Activated CD8-positive, alpha-beta T cell treated with anti-CD3 and anti-CD28 coated beads for 36 hours (primary cell): ENCODE data around the gene ASF1B. TPM values are rescaled to one million over a fixed set of nuclear protein-coding genes. Genes with fewer than 3 reads are reported as not detected.
A peak's percentile ranks its signal among the peaks of the same experiment; 100 is the strongest.

Experiments used
- ATAC-seq: fragments of 200-7000 bp; cut with Tn5 transposase; one replicate; pipeline ENCODE4 v1.10.0; 2021; ENCODE audit warnings: mild to moderate bottlenecking, moderate library complexity
- CTCF ChIA-PET: fragments of 350-600 bp; sonication (Branson Sonifier 250); formaldehyde crosslinking; loops from one replicate; lab custom pipeline; 2021; ENCODE audit warnings: antibody characterized with exemption; lab: Charles Lee
- POLR2A ChIA-PET: fragments of 350-600 bp; sonication (Branson Sonifier 250); formaldehyde crosslinking; loops from one replicate; lab custom pipeline; 2021; ENCODE audit warnings: antibody characterized with exemption; lab: Charles Lee
- DNase-seq: peaks from one replicate; pipeline ENCODE4 v3.0.0-alpha.2; 2020
- H3K27ac Mint-ChIP-seq: one replicate; pipeline ENCODE4 v1.8.0; 2021; ENCODE audit warnings: mild to moderate bottlenecking, mixed read lengths
- H3K27me3 Mint-ChIP-seq: one replicate; pipeline ENCODE4 v1.8.0; 2021; ENCODE audit warnings: mixed read lengths
- H3K36me3 Mint-ChIP-seq: one replicate; pipeline ENCODE4 v1.8.0; 2021; ENCODE audit warnings: low read depth, mixed read lengths
- H3K4me1 Mint-ChIP-seq: one replicate; pipeline ENCODE4 v1.8.0; 2021; ENCODE audit warnings: low read depth, mixed read lengths
- H3K4me3 Mint-ChIP-seq: one replicate; pipeline ENCODE4 v1.8.0; 2021; ENCODE audit warnings: mild to moderate bottlenecking, moderate library complexity, mixed read lengths
- H3K9me3 Mint-ChIP-seq: one replicate; pipeline ENCODE4 v1.8.0; 2021; ENCODE audit warnings: mixed read lengths
- intact Hi-C: fragments of 100-400 bp; cut with micrococcal nuclease; formaldehyde crosslinking; loops from one replicate; pipeline ENCODE4 v1.10.0; 2022
- total RNA-seq, 2 experiments: library from RNA; stranded (reverse); gene quantifications; one replicate each; pipeline ENCODE4 v1.2.3, GENCODE V29; 2021
- TF ChIP-seq, protein P1 (sequence below): fragments of 200-600 bp; IDR thresholded peaks from one replicate; pipeline ENCODE4 v1.8.0; 2022; ENCODE audit warnings: antibody characterized with exemption, mild to moderate bottlenecking

Gene ASF1B
- total RNA-seq, 2 experiments from 2014 or later = 53.5 to 55.3 TPM

DNA sequence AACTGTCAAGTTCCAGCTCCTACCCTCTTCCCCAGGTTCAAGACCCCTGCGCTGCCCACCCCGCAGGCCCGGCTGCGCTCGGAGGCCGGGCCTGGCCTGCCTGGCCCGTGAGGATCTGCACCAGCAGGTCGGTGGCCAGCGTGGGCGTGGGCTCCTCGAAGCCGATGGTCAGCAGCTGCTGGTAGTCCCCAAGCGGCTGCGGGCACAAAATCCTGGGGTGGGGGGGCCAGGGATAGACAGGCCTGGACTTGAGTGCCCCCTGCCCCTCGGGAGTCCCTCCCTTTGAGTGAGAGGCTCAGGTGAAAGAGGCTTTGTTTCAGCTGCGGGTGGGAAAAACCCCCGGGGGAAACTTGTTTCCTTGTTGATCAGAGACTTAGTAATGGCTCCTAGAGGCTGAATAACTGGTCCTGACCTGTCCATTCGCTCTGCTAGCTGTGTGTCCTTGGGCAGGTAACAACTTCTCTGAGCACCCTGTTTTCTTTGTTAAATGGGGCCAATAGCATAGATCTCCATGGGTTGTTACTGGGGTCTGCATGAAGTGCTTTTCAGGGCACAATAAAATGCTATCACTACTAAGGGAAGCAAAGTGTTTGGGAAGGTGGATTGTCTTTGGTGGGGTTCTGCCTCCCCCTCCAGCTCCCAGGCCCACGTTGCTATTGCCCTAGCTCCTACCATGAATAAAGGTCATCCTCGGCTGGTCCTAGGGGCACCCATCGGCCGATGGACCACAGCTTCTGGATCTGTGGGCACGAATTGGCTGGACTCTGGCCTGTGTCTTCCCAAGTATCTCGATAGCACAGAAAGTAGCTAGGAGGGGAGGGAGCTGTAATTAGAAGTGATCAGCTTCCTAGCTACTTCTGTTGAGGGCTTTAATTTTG, 54.4 kb downstream of the ASF1B start:
- CTCF ChIA-PET = interaction anchor here (1.0 to 4.4 kb wide), 6 partner anchors 9 to 266 kb away, joined by 3 to 30 read pairs (median 7); partner anchors contain the start of genes ASF1B and MISP3
- ATAC-seq (no peak), DNase-seq (peak; percentile 68)

DNA sequence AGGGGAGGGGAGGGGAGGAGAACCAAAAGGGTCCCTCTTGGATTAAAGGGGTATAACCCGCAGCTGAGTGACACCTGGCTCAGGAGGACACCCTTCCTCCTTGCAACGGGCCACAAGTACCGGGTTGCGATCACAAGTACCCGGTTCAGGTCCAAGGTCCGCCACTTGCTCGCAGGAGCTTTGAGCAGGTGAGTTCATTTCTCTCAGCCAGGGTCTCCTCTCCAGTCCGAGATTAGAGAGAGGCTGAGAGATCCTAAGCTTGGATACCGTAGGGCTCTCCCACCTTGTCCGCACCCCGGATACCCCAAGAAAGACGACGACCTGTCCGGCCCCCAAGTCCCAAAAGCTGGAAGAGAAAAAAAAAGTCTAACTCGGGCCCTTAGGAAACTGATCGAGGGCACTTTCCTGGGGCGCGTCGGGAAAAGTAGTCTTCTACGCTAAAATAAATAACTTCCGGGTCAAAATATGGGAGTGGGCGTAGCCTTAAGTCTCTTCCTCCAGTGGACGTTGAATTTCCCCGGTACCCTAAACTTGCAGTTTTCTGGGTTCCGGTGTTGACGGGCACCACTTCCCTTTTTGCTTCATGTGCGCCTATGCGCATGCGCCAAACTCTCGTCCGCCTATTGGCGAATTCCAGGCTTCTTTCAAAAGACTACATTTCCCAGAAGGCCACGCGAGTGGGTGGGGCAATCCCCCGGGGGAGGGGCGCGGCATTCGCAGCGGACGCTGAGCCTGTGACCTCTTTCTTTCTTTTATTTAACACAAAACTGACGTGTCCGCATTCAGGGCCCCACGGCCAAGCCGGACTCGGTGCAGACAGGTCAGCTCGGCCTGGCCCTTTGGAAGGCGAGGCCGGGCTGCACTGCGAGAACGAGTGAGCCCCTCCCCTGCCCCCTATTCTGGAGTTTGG, 55.2 kb downstream of the ASF1B start:
- ChIA-PET CTCF (interaction anchor here (0.8 to 4.4 kb wide), 9 partner anchors 9 to 267 kb away, joined by 3 to 30 read pairs (median 5); partner anchors contain the start of genes ASF1B, MISP3 and RFX1), POLR2A (interaction anchor here (0.8 to 1.8 kb wide), 8 partner anchors 10 to 84 kb away, joined by 3 to 7 read pairs (median 4); partner anchors contain the start of genes ASF1B and PRKACA)
- TF ChIP-seq, protein P1, sequence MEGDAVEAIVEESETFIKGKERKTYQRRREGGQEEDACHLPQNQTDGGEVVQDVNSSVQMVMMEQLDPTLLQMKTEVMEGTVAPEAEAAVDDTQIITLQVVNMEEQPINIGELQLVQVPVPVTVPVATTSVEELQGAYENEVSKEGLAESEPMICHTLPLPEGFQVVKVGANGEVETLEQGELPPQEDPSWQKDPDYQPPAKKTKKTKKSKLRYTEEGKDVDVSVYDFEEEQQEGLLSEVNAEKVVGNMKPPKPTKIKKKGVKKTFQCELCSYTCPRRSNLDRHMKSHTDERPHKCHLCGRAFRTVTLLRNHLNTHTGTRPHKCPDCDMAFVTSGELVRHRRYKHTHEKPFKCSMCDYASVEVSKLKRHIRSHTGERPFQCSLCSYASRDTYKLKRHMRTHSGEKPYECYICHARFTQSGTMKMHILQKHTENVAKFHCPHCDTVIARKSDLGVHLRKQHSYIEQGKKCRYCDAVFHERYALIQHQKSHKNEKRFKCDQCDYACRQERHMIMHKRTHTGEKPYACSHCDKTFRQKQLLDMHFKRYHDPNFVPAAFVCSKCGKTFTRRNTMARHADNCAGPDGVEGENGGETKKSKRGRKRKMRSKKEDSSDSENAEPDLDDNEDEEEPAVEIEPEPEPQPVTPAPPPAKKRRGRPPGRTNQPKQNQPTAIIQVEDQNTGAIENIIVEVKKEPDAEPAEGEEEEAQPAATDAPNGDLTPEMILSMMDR = no peak
- H3K4me1 Mint-ChIP-seq = peaks cover 12% of the 10 kb centered on the region
- DNase-seq (peak; percentile 99), ATAC-seq (peak; percentile 94)
- H3K9me3 Mint-ChIP-seq = no peaks in the 10 kb centered on the region
- H3K36me3 Mint-ChIP-seq = no peaks in the 10 kb centered on the region
- H3K4me3 Mint-ChIP-seq = peak overlapping the region; percentile 96
- intact Hi-C loops = no loop called here
- H3K27me3 Mint-ChIP-seq = no peaks in the 10 kb centered on the region
- H3K27ac Mint-ChIP-seq = peak overlapping the region; percentile 93

More for the DNA sequence above, 54.4 kb downstream of the ASF1B start:
- POLR2A ChIA-PET = interaction anchor here (0.8 to 1.8 kb wide), 6 partner anchors 10 to 83 kb away, joined by 3 to 7 read pairs (median 4); partner anchors contain the start of genes ASF1B and PRKACA
- Mint-ChIP-seq H3K36me3 (peaks cover 4% of the 10 kb centered on the region), H3K9me3 (no peaks in the 10 kb centered on the region), H3K27me3 (no peaks in the 10 kb centered on the region), H3K4me3 (peak overlapping the region; percentile 96), H3K27ac (peak overlapping the region; percentile 93), H3K4me1 (peaks cover 12% of the 10 kb centered on the region)
- intact Hi-C loops = no loop called here
- TF ChIP-seq, protein P1 = no peak

DNA sequence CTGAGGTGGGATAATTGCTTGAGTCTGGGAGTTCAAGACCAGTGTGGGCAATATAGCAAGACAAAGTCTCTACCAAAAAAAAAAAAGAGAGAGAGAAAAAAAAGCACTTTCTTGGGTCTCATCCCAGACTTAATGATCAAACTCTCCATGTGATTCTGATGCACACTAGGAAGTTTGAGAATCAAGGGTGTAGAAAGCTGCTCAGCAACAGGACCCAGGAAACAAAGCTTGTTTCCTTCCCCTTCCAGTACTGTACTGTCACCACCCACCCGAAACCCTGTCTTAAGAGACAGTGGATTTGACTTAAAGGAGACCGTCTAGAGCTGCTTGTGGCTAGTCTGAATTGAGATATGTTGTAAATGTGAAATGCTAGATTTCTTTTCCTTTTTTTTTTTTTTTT, 58.0 kb downstream of the ASF1B start:
- H3K4me3 Mint-ChIP-seq = no peak overlapping the region
- H3K36me3 Mint-ChIP-seq = no peaks in the 10 kb centered on the region
- no peaks in the 10 kb centered on the region for H3K27me3 Mint-ChIP-seq
- intact Hi-C loops = no loop called here
- ATAC-seq = no peak
- POLR2A ChIA-PET = interaction anchor here (0.6 to 3.1 kb wide), 2 partner anchors 11 to 199 kb away, joined by 3 to 9 read pairs; no protein-coding TSS in a partner anchor
- TF ChIP-seq, protein P1 = no peak
- no peaks in the 10 kb centered on the region for H3K9me3 Mint-ChIP-seq
- H3K27ac Mint-ChIP-seq = no peak overlapping the region
- CTCF ChIA-PET = interaction anchor here (0.7 to 5.1 kb wide), 5 partner anchors 18 to 217 kb away, joined by 3 to 24 read pairs (median 3); partner anchors contain the start of gene PALM3
- no peak for DNase-seq
- peaks cover 21% of the 10 kb centered on the region for H3K4me1 Mint-ChIP-seq

DNA sequence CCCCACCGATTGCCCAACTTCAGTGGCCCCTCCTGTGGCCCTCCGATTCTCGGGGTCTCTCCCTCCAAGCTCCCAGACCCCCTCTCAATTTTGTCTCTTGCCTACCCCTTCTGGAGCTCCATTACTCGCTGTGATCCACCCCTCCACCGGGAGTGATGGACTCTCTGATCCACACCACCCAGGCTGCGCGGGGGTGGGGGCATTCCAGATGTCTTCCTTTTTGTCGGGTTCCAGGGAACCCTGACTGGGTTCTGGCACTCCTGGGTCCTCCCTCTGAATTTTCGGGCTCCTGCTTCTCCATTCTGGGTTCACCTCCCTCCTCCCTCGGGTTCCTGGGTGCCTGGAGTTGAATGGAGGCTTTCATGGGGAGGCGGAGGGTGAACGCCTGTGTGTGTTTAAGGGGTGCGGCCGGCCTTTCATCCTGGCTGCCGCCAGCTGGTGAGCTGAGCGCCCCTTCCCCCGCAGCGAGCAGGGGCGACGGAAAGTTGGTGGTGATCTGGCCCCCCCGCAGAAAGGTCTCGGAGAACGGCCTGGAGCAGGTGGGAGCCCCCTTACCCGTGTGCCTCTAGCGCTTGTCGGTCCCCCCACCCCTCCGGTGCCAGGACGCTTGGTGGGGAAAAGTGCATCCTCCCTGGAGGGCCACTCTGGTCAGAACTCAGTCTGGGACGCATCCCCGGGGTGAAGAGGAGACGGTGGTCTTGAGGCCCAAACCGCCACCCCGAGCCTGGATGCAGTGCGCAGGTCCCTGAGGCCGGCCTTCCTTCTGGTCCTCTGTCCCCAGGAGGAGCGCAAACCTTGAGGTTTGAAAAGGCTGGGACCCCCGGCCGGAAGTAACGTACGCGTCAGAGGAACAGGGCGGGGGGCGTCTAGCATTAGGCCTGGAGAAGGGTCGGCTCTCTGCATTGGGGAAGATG, 62.2 kb downstream of the ASF1B start:
- ATAC-seq (peak; percentile 7), DNase-seq (peak; percentile 50)
- Mint-ChIP-seq H3K9me3 (no peaks in the 10 kb centered on the region), H3K27me3 (peaks cover 2% of the 10 kb centered on the region), H3K4me1 (peaks cover 11% of the 10 kb centered on the region), H3K4me3 (peak overlapping the region; percentile 94), H3K27ac (peak overlapping the region; percentile 76), H3K36me3 (no peaks in the 10 kb centered on the region)
- intact Hi-C loops = loop anchor here (2.0 kb wide), 1 partner anchor 193 kb away; no protein-coding TSS in a partner anchor
- TF ChIP-seq, protein P1 = no peak
- ChIA-PET POLR2A (interaction anchor here (0.7 to 1.3 kb wide), 2 partner anchors 46 to 69 kb away, joined by 3 read pairs; no protein-coding TSS in a partner anchor), CTCF (interaction anchor here (0.6 to 6.4 kb wide), 21 partner anchors 7 to 401 kb away, joined by 3 to 86 read pairs (median 5); partner anchors contain the start of genes ASF1B, IL27RA, PALM3 and PTGER1)
